DOHH2 (cell line): ENCODE measurements around the gene ACTA2.

ENCODE experiments used
- H3F3A ChIP-seq: fragments of 200-600 bp; sonication (generic), shearing (Covaris generic); 2 replicates; pipeline ENCODE4 v1.6.0; 2016; ENCODE audit warnings: antibody characterized with exemption, mild to moderate bottlenecking; ENCODE audit not compliant: control insufficient read depth, insufficient read depth
- H3K27ac ChIP-seq: fragments of 200-600 bp; sonication (generic); 2 replicates; pipeline ENCODE4 v1.5.1; 2014; ENCODE audit warnings: low read depth, mild to moderate bottlenecking, low read length, moderate library complexity
- H3K27me3 ChIP-seq: fragments of 200-600 bp; sonication (generic); 2 replicates; pipeline ENCODE4 v1.6.1; 2014; ENCODE audit warnings: mild to moderate bottlenecking, low read length, mixed read lengths; ENCODE audit not compliant: control insufficient read depth
- H3K36me3 ChIP-seq: fragments of 200-600 bp; sonication (generic); 2 replicates; pipeline ENCODE4 v1.6.1; 2014; ENCODE audit warnings: mild to moderate bottlenecking, low read length, moderate library complexity, mixed read lengths; ENCODE audit not compliant: control insufficient read depth
- H3K4me1 ChIP-seq: fragments of 200-600 bp; sonication (generic); 2 replicates; pipeline ENCODE4 v1.6.1; 2014; ENCODE audit warnings: mild to moderate bottlenecking, low read length, mixed read lengths; ENCODE audit not compliant: control insufficient read depth
- H3K4me2 ChIP-seq: fragments of 200-600 bp; sonication (generic); 2 replicates; pipeline ENCODE4 v1.6.0; 2014; ENCODE audit warnings: mild to moderate bottlenecking, low read length, moderate library complexity
- H3K4me3 ChIP-seq: fragments of 200-600 bp; sonication (generic); 2 replicates; pipeline ENCODE4 v1.5.1; 2014; ENCODE audit warnings: mild to moderate bottlenecking, low read length, mixed read lengths
- H3K79me2 ChIP-seq: fragments of 200-600 bp; sonication (generic); 2 replicates; pipeline ENCODE4 v1.6.1; 2014; ENCODE audit warnings: mild to moderate bottlenecking, low read length, mixed read lengths; ENCODE audit not compliant: control insufficient read depth
- H3K9me2 ChIP-seq: fragments of 200-600 bp; sonication (generic); replicated peaks from 2 replicates; pipeline ENCODE4 v1.6.1; 2014; ENCODE audit warnings: mild to moderate bottlenecking, low read length, mixed read lengths; ENCODE audit not compliant: control insufficient read depth
- H3K9me3 ChIP-seq: fragments of 200-600 bp; sonication (generic); 2 replicates; pipeline ENCODE4 v1.6.1; 2014; ENCODE audit warnings: antibody characterized with exemption, low read length, mixed read lengths; ENCODE audit not compliant: control insufficient read depth, insufficient read depth
- H4K20me1 ChIP-seq: fragments of 200-600 bp; sonication (generic); 2 replicates; pipeline ENCODE4 v1.6.0; 2014; ENCODE audit warnings: low read depth, mild to moderate bottlenecking, antibody characterized with exemption, low read length, moderate library complexity; ENCODE audit not compliant: control insufficient read depth, insufficient read depth
- EZH2phosphoT487 ChIP-seq: fragments of 200-600 bp; sonication (generic); IDR thresholded peaks from 2 replicates; pipeline ENCODE4 v1.6.1; 2017; ENCODE audit warnings: borderline replicate concordance, mild to moderate bottlenecking, antibody characterized with exemption, low read length, moderate library complexity, mixed read lengths
- TF ChIP-seq, protein P1 (sequence below): fragments of 200-600 bp; sonication (generic); IDR thresholded peaks from one replicate; pipeline ENCODE4 v1.5.1; 2014; ENCODE audit warnings: antibody characterized with exemption, mild to moderate bottlenecking, low read depth, low read length; ENCODE audit not compliant: poor library complexity, severe bottlenecking

The ACTA2 gene

DNA sequence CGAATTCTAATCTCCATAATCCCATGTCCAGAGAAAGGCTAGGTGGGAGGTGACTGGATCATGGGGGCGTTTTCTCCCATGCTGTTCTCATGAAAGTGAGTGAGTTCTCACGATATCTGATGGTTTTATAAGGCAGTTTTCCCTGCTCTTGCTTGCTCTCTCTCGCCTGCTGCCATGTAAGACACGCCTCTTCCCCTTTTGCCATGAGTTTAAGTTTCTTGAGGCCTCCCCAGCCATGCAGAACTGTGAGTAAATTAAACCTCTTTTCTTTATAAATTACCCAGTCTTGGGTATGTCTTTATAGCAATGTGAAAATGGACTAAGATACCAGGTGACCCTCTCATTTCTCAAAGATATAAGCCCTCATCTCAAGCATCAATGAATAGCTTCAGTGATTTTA lies 1.1 kb upstream of the ACTA2 start:
- no peaks in the 10 kb centered on the region for H3K9me3 ChIP-seq
- H3K36me3 ChIP-seq: no peaks in the 10 kb centered on the region
- H3K4me3 ChIP-seq: no peak overlapping the region
- TF ChIP-seq EZH2phosphoT487: no peak
- TF ChIP-seq, protein P1, sequence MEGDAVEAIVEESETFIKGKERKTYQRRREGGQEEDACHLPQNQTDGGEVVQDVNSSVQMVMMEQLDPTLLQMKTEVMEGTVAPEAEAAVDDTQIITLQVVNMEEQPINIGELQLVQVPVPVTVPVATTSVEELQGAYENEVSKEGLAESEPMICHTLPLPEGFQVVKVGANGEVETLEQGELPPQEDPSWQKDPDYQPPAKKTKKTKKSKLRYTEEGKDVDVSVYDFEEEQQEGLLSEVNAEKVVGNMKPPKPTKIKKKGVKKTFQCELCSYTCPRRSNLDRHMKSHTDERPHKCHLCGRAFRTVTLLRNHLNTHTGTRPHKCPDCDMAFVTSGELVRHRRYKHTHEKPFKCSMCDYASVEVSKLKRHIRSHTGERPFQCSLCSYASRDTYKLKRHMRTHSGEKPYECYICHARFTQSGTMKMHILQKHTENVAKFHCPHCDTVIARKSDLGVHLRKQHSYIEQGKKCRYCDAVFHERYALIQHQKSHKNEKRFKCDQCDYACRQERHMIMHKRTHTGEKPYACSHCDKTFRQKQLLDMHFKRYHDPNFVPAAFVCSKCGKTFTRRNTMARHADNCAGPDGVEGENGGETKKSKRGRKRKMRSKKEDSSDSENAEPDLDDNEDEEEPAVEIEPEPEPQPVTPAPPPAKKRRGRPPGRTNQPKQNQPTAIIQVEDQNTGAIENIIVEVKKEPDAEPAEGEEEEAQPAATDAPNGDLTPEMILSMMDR: no peak
- H3K9me2 ChIP-seq: no peaks in the 10 kb centered on the region
- no peaks in the 10 kb centered on the region for H4K20me1 ChIP-seq
- no peaks in the 10 kb centered on the region for H3F3A ChIP-seq
- no peaks in the 10 kb centered on the region for H3K27me3 ChIP-seq
- H3K4me1 ChIP-seq: no peaks in the 10 kb centered on the region
- H3K79me2 ChIP-seq: no peaks in the 10 kb centered on the region
- no peak overlapping the region for H3K27ac ChIP-seq
- no peak overlapping the region for H3K4me2 ChIP-seq

DNA sequence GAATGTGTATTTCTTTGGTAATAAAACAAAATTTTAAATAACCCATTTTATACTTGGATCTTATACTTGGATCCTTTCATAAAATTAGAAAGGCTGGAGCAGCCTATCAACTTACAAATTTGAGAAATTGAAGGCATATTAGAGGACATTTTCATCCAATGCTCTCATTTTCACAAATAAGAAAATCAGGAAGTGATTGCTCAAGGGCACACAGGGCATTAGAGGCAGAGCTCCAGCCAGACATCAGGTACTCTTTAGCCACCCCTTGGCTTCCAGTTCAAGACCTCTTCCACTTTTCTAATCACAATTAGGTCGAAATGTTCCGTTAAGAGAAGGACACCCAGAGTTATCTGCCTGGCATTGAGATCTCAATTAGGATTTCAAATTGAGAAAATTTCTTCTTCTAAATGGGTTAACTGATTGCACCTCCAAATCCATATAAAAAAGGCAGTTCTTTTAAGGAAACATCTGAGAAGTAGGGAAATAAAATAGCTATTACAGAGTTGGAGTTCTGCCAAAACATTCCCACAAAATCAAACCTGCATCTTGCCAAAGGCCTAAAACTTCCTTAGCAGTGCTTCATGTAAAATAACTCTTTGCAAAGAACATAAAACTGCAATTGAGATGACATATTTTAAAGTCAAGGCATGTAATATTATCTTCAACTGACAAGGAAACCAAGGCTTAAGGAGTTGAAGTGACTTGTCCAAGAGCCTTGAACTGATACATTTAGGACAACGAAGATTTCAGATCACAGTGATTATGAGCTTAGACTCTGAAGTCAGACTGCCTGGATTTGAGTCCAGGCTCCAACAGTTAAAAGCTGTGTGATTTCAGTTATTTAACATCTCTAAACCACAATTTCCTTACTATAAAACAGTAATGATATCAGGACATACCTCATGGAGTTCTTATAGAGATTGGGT lies 2.4 kb downstream of the ACTA2 start:
- no peaks in the 10 kb centered on the region for H3K9me3 ChIP-seq
- no peak for TF ChIP-seq EZH2phosphoT487
- TF ChIP-seq, protein P1: no peak
- no peaks in the 10 kb centered on the region for H3K36me3 ChIP-seq
- no peaks in the 10 kb centered on the region for H3K79me2 ChIP-seq
- no peaks in the 10 kb centered on the region for H3K27me3 ChIP-seq
- no peak overlapping the region for H3K27ac ChIP-seq
- H3K4me3 ChIP-seq: no peak overlapping the region
- peaks cover 2% of the 10 kb centered on the region for H3K4me1 ChIP-seq
- no peaks in the 10 kb centered on the region for H3K9me2 ChIP-seq
- no peaks in the 10 kb centered on the region for H3F3A ChIP-seq
- H4K20me1 ChIP-seq: no peaks in the 10 kb centered on the region
- no peak overlapping the region for H3K4me2 ChIP-seq

DNA sequence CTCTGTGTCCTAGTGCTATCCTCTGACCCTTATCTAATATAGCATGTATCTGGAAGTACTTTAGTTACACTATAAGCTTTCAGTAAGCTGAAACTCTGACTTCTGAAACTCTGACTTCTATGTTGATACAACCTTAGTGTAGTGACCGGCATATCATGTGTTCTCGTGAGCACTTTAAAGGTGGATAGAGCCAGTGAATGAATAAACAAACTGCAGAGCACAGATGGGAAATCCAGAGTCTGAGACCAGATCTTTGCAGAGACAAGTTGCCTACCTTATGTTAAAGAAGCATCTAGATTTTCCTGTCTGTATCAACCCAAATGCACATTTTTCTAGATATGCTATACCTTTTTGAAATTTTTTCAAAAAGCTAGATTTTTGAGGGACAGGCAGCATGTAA lies 3.5 kb downstream of the ACTA2 start:
- TF ChIP-seq EZH2phosphoT487: no peak
- TF ChIP-seq, protein P1: no peak

More for the DNA sequence above, 3.5 kb downstream of the ACTA2 start:
- Histone ChIP-seq H3K79me2 (no peaks in the 10 kb centered on the region), H3K9me3 (no peaks in the 10 kb centered on the region), H3K4me3 (no peak overlapping the region), H3F3A (peaks cover 5% of the 10 kb centered on the region; the same call in 1 of the 2 replicates), H4K20me1 (no peaks in the 10 kb centered on the region), H3K27me3 (no peaks in the 10 kb centered on the region), H3K27ac (no peak overlapping the region), H3K4me1 (peaks cover 13% of the 10 kb centered on the region), H3K4me2 (no peak overlapping the region), H3K36me3 (no peaks in the 10 kb centered on the region), H3K9me2 (no peaks in the 10 kb centered on the region)
